Parathyroid adenoma (tissue), 2 donors: Measurements from ENCODE around the gene ERICH2.

Source experiments
- H2AFZ ChIP-seq: fragments of 300-600 bp; sonication (generic); one replicate; pipeline ENCODE4 v1.7.0; 2017; ENCODE audit warnings: antibody characterized with exemption, mild to moderate bottlenecking
- H3K27ac ChIP-seq: fragments of 300-600 bp; sonication (generic); one replicate; pipeline ENCODE4 v1.7.0; 2017
- H3K27me3 ChIP-seq: fragments of 300-600 bp; sonication (generic); one replicate; pipeline ENCODE4 v1.7.0; 2017; ENCODE audit warnings: low read length; ENCODE audit not compliant: control insufficient read depth, insufficient read depth
- H3K36me3 ChIP-seq: fragments of 300-600 bp; sonication (generic); one replicate; pipeline ENCODE4 v1.7.0; 2017; ENCODE audit warnings: low read length; ENCODE audit not compliant: control insufficient read depth, insufficient read depth
- H3K4me1 ChIP-seq: fragments of 300-600 bp; sonication (generic); one replicate; pipeline ENCODE4 v1.7.0; 2017; ENCODE audit warnings: control low read depth
- H3K4me2 ChIP-seq: fragments of 300-600 bp; sonication (generic); one replicate; pipeline ENCODE4 v1.7.0; 2017; ENCODE audit warnings: low read length
- H3K4me3 ChIP-seq: fragments of 300-600 bp; sonication (generic); one replicate; pipeline ENCODE4 v1.7.0; 2017; ENCODE audit warnings: low read depth, low read length
- H3K79me2 ChIP-seq: fragments of 300-600 bp; sonication (generic); one replicate; pipeline ENCODE4 v1.7.0; 2017; ENCODE audit warnings: control low read depth
- H3K9ac ChIP-seq: fragments of 300-600 bp; sonication (generic); one replicate; pipeline ENCODE4 v1.7.0; 2017; ENCODE audit warnings: mild to moderate bottlenecking
- H3K9me3 ChIP-seq: fragments of 300-600 bp; sonication (generic); one replicate; pipeline ENCODE4 v1.7.0; 2017; ENCODE audit warnings: low read length; ENCODE audit not compliant: control insufficient read depth
- CTCF ChIP-seq: fragments of 300-600 bp; sonication (generic); IDR thresholded peaks from one replicate; pipeline ENCODE4 v1.7.0; 2017; ENCODE audit warnings: antibody characterized with exemption, mild to moderate bottlenecking
- donor health status: primary hyperparathyroidism.

The ERICH2 gene

GRCh38 chr2:170761572-170761971 is 8.6 kb upstream of the ERICH2 start:
- Histone ChIP-seq H3K27me3 (no peaks in the 10 kb centered on the region), H3K36me3 (no peaks in the 10 kb centered on the region), H3K4me3 (no peak overlapping the region), H2AFZ (no peak overlapping the region), H3K4me1 (no peaks in the 10 kb centered on the region), H3K27ac (no peak overlapping the region), H3K79me2 (no peaks in the 10 kb centered on the region), H3K9ac (no peak overlapping the region), H3K4me2 (no peak overlapping the region), H3K9me3 (no peaks in the 10 kb centered on the region)
- TF ChIP-seq CTCF, result no peak

GRCh38 chr2:170762760-170763159 is 7.4 kb upstream of the ERICH2 start:
- Histone ChIP-seq H3K9me3 (no peaks in the 10 kb centered on the region), H3K9ac (no peak overlapping the region), H3K79me2 (no peaks in the 10 kb centered on the region), H3K27me3 (no peaks in the 10 kb centered on the region), H3K4me3 (no peak overlapping the region), H2AFZ (no peak overlapping the region), H3K4me1 (no peaks in the 10 kb centered on the region), H3K4me2 (no peak overlapping the region), H3K36me3 (no peaks in the 10 kb centered on the region), H3K27ac (no peak overlapping the region)
- TF ChIP-seq CTCF, result no peak

DNA sequence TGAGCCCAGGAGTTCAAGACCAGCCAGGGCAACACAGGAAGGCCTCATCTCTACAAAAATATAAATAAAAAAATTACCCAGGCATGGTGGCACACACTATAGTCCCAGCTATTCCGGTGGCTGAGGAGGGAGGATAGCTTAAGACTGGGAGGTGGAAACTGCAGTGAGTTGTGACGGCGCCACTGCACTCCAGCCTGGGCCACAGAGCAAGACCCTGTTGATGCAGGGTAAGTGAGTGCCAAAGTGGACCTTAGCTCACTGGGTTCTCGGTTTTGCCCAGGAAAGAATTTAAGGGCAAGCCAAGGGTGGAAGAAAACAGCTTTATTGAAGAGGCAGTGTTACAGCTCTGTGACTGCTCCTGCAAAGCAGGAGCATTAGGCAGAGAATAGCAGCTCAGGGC is 6.9 kb upstream of the ERICH2 start:
- H3K79me2 ChIP-seq, result no peaks in the 10 kb centered on the region
- H3K9me3 ChIP-seq, result no peaks in the 10 kb centered on the region
- H2AFZ ChIP-seq, result no peak overlapping the region
- no peak for TF ChIP-seq CTCF
- no peak overlapping the region for H3K4me3 ChIP-seq
- no peaks in the 10 kb centered on the region for H3K4me1 ChIP-seq
- H3K36me3 ChIP-seq, result no peaks in the 10 kb centered on the region
- H3K27me3 ChIP-seq, result no peaks in the 10 kb centered on the region
- no peak overlapping the region for H3K27ac ChIP-seq
- H3K9ac ChIP-seq, result no peak overlapping the region
- no peak overlapping the region for H3K4me2 ChIP-seq

- H3K4me1 ChIP-seq, result no peaks in the 10 kb centered on the region
- no peak overlapping the region for H2AFZ ChIP-seq
- H3K36me3 ChIP-seq, result no peaks in the 10 kb centered on the region
- H3K4me3 ChIP-seq, result no peak overlapping the region
- no peak for TF ChIP-seq CTCF
- H3K27me3 ChIP-seq, result no peaks in the 10 kb centered on the region
- no peaks in the 10 kb centered on the region for H3K79me2 ChIP-seq
- H3K9ac ChIP-seq, result no peak overlapping the region
- H3K9me3 ChIP-seq, result no peaks in the 10 kb centered on the region
- H3K27ac ChIP-seq, result no peak overlapping the region
- H3K4me2 ChIP-seq, result no peak overlapping the region
These were observed 5.3 kb upstream of the ERICH2 start for GRCh38 chr2:170764880-170765261.

DNA sequence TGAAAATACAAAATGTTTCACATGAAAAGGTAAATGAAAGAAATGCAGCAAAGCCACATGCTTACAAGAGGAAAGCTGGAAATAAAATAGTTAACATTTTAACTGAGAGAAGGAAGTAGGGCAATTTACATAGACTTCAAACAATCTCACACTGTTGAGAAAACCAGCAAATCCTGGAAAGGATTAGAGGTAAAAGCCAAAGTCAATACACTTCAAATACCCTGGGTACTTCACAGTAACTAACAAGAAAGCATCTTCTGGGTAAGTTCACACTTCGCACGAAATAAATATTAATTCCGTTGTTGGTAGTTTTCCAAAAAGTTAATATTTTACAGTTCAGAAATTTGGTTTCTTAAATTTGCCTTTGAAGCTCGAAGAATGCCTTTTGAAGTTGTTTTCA is 3.5 kb upstream of the ERICH2 start:
- no peak overlapping the region for H3K4me3 ChIP-seq
- no peaks in the 10 kb centered on the region for H3K36me3 ChIP-seq
- H2AFZ ChIP-seq, result no peak overlapping the region
- no peak overlapping the region for H3K4me2 ChIP-seq
- H3K9me3 ChIP-seq, result no peaks in the 10 kb centered on the region
- no peak overlapping the region for H3K9ac ChIP-seq
- no peak for TF ChIP-seq CTCF
- H3K4me1 ChIP-seq, result no peaks in the 10 kb centered on the region
- H3K27me3 ChIP-seq, result no peaks in the 10 kb centered on the region
- H3K27ac ChIP-seq, result no peak overlapping the region
- H3K79me2 ChIP-seq, result no peaks in the 10 kb centered on the region
